ENCODE measurements around the gene C2orf92. TPM values are rescaled to one million over a fixed set of nuclear protein-coding genes. Genes with fewer than 3 reads are reported as not detected.

The C2orf92 gene
- total RNA-seq, 1 donor from 2014 or later, result 3.3 TPM

DNA sequence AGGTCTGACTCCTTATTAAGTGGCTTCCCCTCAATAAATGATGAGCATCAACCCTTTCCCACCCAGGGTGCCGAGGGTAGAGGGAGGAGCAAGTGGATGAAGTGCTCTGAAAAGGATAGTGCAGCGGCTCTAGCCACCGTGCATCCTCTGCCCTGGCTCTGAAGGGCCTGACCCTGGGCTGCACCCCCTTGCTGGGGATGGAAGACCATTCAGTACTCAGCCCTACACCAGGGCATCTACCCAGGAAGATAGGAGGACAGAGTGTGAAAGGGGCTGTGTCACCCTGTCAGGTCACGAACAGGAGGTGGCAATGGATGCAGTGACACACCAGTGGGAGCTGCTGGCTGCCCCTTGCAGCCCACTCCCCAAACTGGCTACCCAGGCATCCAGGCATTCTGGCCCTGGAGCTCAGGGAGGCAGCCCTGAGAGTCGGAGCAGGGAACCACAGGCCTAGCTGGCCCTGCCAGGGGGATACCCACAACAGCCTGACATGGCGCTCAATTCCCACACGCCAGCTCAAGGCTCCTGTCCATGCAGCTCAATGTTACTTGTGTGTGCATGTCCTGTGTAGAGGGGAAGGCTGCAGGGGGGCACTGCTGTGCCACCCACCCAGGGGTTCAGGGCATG lies 13.3 kb upstream of the C2orf92 start:
- Histone ChIP-seq H3K27me3 (no peaks in the 10 kb centered on the region), H3K36me3 (peaks cover 2% of the 10 kb centered on the region), H3K4me1 (peaks cover 2% of the 10 kb centered on the region), H3K4me3 (no peak overlapping the region), H3K79me2 (ENCODE audit: low read depth) (peaks cover 9% of the 10 kb centered on the region), H3K27ac (no peak overlapping the region), H4K20me1 (ENCODE audit: low read depth) (peaks cover 13% of the 10 kb centered on the region), H3F3A (ENCODE audit: low read depth) (no peaks in the 10 kb centered on the region), H2AFZ (replicated peaks) (no peak overlapping the region), H3K4me2 (no peak overlapping the region), H3K9me3 (ENCODE audit: low read depth) (no peaks in the 10 kb centered on the region), H3K9ac (no peak overlapping the region)
- H3K4me1 Mint-ChIP-seq, result peaks cover under 1% of the 10 kb centered on the region
- TF ChIP-seq, protein P1, sequence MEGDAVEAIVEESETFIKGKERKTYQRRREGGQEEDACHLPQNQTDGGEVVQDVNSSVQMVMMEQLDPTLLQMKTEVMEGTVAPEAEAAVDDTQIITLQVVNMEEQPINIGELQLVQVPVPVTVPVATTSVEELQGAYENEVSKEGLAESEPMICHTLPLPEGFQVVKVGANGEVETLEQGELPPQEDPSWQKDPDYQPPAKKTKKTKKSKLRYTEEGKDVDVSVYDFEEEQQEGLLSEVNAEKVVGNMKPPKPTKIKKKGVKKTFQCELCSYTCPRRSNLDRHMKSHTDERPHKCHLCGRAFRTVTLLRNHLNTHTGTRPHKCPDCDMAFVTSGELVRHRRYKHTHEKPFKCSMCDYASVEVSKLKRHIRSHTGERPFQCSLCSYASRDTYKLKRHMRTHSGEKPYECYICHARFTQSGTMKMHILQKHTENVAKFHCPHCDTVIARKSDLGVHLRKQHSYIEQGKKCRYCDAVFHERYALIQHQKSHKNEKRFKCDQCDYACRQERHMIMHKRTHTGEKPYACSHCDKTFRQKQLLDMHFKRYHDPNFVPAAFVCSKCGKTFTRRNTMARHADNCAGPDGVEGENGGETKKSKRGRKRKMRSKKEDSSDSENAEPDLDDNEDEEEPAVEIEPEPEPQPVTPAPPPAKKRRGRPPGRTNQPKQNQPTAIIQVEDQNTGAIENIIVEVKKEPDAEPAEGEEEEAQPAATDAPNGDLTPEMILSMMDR (IDR thresholded peaks at IDR 0.05), result no peak
- TF ChIP-seq EZH2 (IDR thresholded peaks at IDR 0.05) (no peak), EZH2phosphoT487 (IDR thresholded peaks at IDR 0.05) (no peak)
- no peak for DNase-seq (ENCODE audit: low spot score)
- no peak overlapping the region for H3K27ac Mint-ChIP-seq
- H3K27me3 Mint-ChIP-seq (ENCODE audit: insufficient read depth, low read depth), result peaks cover 6% of the 10 kb centered on the region
- H3K9me3 Mint-ChIP-seq, result peaks cover 17% of the 10 kb centered on the region
- peaks cover 26% of the 10 kb centered on the region for H3K36me3 Mint-ChIP-seq
- H3K4me3 Mint-ChIP-seq, result peak overlapping the region; percentile 58

DNA sequence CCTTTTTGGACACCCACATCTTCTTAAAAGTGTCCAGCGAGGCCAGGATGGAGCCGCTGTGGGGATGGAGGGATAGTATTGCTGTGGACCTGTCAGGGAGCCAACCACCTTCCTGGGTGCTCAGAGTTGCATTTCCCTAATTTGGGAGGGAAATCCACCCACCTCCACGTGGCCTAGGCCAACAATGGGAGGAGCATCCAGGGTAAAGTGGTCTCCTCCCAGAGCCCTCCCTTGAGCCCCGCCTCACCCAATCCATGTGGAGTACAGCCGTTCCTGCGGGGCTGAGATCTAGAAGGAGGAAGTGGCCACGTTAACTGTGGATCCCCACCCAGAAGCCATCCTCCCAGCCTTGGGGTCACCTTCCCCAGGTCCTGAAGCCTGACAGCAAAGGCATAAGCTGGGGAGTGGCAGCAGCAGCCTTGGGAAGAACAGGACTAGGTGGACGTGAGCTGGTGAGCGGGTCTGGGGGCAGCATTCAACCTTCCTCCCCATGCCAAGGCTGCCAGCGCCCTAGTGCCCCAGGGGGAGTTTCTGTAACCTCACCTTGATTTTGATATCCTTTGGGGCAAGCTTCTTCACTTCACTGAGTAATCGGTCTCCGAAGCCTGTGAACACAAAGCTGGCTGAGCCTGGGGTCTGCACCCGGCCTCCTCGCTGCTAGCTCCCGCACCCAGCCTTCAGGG lies 12.5 kb upstream of the C2orf92 start:
- Mint-ChIP-seq H3K4me3 (no peak overlapping the region), H3K27me3 (ENCODE audit: insufficient read depth, low read depth) (peaks cover 6% of the 10 kb centered on the region), H3K36me3 (peaks cover 26% of the 10 kb centered on the region), H3K4me1 (peaks cover 9% of the 10 kb centered on the region), H3K9me3 (peaks cover 17% of the 10 kb centered on the region), H3K27ac (no peak overlapping the region)
- no peak overlapping the region for H3K4me2 ChIP-seq
- peaks cover 2% of the 10 kb centered on the region for H3F3A ChIP-seq (ENCODE audit: low read depth)
- DNase-seq (ENCODE audit: low spot score), result no peak
- peaks cover 2% of the 10 kb centered on the region for H3K36me3 ChIP-seq
- peaks cover 21% of the 10 kb centered on the region for H4K20me1 ChIP-seq (ENCODE audit: low read depth)
- H3K4me3 ChIP-seq, result no peak overlapping the region
- peaks cover 10% of the 10 kb centered on the region for H3K4me1 ChIP-seq
- H3K9me3 ChIP-seq (ENCODE audit: low read depth), result no peaks in the 10 kb centered on the region
- no peak overlapping the region for H3K9ac ChIP-seq
- H3K27ac ChIP-seq, result no peak overlapping the region
- H2AFZ ChIP-seq (replicated peaks), result no peak overlapping the region
- H3K27me3 ChIP-seq, result no peaks in the 10 kb centered on the region
- peaks cover 17% of the 10 kb centered on the region for H3K79me2 ChIP-seq (ENCODE audit: low read depth)
- TF ChIP-seq, protein P1 (IDR thresholded peaks at IDR 0.05), result no peak
- TF ChIP-seq EZH2phosphoT487 (IDR thresholded peaks at IDR 0.05) (no peak), EZH2 (IDR thresholded peaks at IDR 0.05) (no peak)

DNA sequence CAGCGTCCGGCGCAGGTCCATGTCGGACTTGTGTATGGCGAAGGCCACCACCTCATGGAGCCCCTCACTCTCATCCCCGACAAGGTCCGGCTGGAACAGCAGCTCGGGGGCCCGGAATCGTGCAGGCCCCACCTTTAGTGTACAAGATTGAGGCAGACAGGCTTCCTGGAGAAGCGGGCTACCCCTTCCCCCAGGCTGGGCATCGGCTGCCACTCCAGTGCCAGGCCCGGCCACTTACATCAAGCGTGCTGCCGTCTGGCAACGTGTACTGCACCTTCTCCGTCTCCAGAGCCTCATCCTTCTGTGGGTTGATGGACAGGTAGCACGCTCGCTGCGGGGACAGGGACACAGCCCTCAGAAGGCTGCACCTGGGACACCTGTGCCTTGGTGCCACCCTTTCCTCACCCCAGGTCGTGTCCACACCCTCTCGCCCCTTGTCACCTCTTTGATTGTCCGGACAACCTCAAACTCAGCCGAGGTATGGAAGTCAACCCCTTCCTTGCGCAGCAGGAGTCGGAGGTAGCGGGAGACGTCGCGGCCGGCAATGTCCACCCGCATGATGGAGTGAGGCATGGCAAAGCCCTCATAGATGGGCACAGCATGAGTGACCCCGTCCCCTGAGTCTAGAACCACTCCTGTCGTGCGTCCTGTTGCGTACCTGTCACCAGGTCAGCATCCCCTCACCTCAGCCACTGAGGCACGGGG lies 11.4 kb upstream of the C2orf92 start:
- H3F3A ChIP-seq (ENCODE audit: low read depth), result peaks cover 13% of the 10 kb centered on the region
- no peak overlapping the region for H3K4me3 Mint-ChIP-seq
- H3K27me3 Mint-ChIP-seq (ENCODE audit: insufficient read depth, low read depth), result peaks cover 4% of the 10 kb centered on the region
- peaks cover 2% of the 10 kb centered on the region for H3K36me3 ChIP-seq
- H3K27me3 ChIP-seq, result no peaks in the 10 kb centered on the region
- peaks cover 28% of the 10 kb centered on the region for H3K79me2 ChIP-seq (ENCODE audit: low read depth)
- H3K4me1 Mint-ChIP-seq, result peaks cover 20% of the 10 kb centered on the region
- H3K27ac ChIP-seq, result no peak overlapping the region
- no peaks in the 10 kb centered on the region for H3K9me3 ChIP-seq (ENCODE audit: low read depth)
- H3K4me1 ChIP-seq, result peaks cover 17% of the 10 kb centered on the region
- H3K4me3 ChIP-seq, result no peak overlapping the region
- H3K9me3 Mint-ChIP-seq, result peaks cover 17% of the 10 kb centered on the region
- TF ChIP-seq, protein P1 (IDR thresholded peaks at IDR 0.05), result no peak
- TF ChIP-seq EZH2phosphoT487 (IDR thresholded peaks at IDR 0.05) (no peak), EZH2 (IDR thresholded peaks at IDR 0.05) (no peak)
- H3K27ac Mint-ChIP-seq, result no peak overlapping the region
- no peak overlapping the region for H3K9ac ChIP-seq
- peaks cover 26% of the 10 kb centered on the region for H3K36me3 Mint-ChIP-seq
- no peak overlapping the region for H2AFZ ChIP-seq (replicated peaks)
- no peak overlapping the region for H3K4me2 ChIP-seq
- DNase-seq (ENCODE audit: low spot score), result no peak
- peaks cover 32% of the 10 kb centered on the region for H4K20me1 ChIP-seq (ENCODE audit: low read depth)

Data from neural progenitor cell (in vitro differentiated cells).